OCI-M1 (cell line): ENCODE measurements around the gene ABHD16B.
"Not testable (repeated sequence)": the region's sequence is repeated elsewhere in the genome, so short reads cannot be mapped to it uniquely, and the experiment has no call there.

Experiments used
- DNase-seq: peaks from one replicate; lab custom pipeline; 2025; lab: John Stamatoyannopoulos, UW

Gene ABHD16B

DNA sequence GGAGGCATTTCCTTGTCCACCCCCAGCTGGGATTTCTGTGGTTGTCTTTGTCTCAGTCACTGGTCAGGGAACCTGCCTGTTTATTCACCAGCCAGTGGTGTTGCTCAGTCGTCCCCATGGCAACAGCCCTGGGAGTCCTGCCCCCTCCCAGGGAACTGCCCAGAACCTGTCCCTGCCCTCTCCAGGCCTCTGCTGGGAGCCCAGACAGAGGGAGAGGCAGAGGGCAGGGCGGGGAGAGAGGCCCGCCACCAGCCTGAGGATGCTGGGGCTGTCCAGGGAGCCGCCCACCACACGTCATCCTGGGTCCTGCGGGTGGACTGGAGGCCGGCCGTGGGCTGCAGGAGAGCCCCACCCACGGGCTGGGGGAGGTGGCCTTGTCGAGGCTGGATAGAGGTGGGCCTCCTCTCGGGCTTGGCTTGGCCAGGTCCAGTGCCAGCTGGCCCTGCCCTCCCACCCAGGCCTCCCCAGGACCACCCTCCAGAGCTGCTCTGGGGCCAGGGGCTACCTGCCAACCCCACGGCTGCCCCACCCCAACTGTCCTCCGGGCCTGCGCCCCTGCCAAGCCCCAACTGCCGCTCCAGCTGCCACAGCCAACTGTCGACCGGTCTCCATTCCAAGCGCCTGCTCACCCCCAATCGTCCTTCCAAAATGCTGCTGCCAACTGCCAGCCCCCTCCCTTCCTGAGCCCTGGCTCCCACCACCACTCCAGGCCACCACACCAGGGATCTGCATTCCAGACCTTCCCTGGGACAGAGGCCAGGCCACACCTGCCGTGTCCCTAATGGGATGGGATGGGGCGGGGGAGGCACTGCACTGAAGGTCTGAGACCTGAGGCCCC, 26.1 kb upstream of the ABHD16B start:
- DNase-seq: peak; percentile 66

DNA sequence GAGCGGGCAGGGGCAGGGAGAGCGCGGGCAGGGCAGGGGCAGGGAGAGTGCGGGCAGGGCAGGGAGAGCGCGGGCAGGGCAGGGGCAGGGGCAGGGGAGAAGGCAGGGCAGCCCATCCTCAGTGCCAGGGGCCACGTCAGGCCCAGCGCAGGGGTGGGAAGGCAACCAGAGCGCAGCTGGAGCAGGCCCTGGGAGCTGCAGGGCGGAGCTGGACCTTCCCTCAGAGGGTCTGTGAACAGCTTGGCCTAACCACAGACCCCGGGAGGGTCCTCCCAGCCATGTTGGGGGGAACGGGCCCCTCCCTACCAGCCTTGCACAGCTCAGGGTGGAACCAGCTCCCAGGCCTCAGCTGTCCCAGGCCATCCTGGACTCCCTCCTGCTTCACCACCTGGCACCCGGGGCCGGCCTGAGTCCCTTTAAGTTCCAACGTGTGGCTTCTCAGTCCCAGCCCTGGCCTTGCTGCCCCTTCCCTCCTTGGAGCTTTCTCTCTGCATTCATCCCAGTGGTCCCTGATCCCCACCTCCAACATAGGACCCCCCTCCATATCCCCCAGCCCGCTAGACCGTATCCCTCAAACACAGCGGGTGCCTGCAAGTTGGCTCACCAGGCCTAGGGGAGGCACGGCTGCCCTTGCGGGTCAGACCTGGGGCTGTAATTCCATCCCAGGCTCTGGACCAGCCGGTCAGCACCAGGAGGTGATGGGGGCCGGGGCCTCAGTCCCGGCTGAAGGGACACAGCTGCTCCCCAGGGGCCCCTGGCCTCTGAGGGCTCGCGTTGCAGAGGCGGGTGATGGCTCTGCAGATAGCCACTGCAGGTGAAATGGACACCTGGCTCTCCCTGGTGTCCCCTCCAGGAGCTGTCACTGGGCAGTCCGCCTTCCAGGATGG, 24.6 kb upstream of the ABHD16B start:
- DNase-seq: no peak

DNA sequence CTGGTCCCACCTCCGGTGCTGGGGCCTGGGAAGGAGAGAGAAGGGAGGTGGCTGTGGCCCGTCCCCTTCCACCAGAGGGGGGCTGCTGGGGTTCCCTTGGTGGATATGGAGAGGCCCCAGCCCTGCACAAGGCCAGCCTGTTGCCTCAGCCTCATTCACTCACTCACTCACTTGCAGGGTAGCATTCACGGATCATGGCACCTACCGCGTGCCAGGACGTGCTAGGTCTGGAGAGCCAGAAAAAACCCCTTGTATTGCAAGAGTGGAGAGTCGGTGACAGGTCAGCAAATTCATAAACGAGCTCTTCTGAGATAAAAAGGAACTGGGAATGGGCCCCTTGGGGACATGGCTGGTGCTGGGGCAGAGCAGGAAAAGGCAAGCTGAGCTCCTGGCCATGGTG, 23.8 kb upstream of the ABHD16B start:
- DNase-seq: no peak

DNA sequence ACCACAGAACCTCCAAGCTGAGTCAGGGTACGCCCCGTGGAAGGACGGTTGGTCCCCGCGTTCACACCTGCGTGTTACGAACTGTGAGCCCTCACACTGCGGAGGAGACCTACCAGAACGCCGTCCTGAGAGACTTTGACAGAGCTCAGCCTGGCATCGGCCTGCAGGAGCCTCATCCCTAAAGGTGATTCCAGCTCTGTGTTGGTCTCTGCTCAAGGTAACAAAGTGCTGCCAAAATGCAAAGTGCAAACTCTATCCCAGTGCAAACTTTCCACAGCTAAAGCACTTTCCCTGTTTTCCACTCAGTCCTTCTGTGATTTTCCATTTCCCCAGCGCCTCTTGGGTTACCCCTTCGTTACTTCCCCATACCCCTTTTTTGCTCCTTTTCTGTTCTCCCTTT, 21.7 kb upstream of the ABHD16B start:
- DNase-seq: no peak

DNA sequence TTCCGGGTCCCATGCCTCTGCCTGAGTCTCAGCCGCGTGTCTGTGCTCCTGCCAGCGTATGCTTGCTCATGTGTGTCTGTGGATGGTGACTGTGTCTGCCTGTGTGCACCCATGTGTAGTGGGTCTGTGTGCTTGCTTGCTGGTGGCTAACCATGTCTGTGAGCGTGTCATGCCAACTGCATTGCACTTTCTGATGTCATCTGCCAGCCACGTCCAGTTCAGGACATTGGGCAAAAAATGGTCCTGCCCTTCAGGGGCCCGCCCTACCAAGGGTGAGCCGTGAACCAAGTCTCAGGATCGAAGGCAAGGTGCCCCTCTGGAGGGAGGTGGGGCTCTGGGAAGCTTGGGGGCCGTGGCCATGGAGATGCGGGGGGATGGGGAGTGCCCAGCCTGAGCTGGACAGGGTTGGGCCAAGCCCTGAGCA, 20.9 kb upstream of the ABHD16B start:
- no peak for DNase-seq

DNA sequence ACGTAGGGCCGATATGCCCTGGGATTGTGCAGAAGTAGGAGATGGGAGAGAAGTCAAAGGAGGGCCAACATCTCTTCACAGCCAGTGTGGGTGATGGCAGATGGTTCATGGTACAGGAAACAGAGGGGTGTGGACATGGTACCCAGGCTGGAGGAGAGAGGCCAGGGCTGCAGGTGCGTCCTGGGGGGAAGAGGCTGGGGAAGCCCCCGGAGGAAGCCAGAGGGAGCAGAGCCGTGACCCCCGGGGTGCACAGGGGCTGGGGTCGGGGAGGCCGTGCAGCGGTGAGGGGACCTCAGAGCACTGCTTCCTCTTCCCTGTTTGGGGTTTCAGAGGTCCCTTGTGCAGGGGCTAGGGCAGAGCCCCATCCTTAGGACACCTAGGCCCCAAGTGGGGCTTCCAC, 19.0 kb upstream of the ABHD16B start:
- no peak for DNase-seq

DNA sequence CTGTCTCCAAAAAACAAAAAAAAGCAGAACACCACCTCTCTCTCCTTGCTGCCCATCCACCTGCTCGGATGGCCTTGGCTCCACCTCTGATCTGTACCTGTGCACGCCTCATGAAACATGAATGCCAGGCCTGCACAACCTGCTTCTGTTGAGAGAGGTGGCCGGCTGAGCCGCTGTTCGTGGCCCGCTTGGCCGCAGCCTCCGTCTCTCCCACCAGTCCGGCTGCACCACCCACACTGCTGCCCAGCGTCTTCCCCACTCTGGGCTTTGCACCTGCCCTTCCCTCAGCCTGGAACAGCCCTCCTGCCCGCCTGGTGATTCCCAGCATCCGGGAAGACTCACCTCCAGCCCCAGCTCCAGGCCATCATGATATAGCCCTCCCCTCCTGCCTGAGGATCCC, 18.1 kb upstream of the ABHD16B start:
- no peak for DNase-seq

DNA sequence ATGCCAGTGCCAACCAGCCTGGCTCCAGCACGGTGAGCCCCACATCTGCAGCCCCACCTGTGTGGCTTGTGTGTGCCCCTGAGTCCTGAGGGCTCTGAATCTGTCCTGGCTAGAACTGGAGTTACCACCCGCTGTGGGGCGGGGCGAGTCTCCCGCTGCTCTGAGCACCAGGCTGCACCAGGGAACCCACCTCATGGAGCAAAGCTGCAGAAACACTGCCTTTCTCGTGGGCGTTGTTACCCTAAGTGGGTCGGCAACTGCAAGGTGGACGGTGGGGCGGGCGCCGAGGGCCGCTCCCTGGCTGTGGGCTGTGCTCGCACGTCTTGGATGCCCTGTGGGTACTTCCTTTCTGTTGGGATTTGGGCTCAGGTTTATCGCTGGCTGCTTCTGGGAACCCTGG, 17.5 kb upstream of the ABHD16B start:
- DNase-seq: no peak

DNA sequence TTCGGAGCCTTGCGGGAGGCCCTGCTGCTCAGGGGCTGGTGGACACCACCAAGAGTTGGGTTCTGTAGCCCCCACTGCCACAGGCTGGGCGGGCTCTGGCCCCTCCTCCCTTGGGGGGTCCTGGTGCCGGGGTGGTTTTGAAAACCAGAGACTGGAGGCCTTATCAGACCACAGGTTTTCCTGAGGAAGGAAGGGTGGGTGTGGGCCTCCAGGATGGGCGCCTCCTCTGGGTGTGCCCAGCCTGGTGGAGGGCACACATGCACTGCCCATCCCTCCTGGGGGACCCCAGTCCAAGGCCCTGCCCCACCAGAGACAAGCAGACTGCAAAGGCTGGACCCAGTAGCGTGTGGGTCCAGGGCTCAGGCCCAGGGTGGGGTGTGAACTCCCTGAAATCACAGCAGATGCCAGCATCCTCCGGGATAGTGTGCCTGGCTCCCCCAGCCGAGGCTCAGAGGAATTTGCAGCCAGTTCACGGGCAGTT, 16.7 kb upstream of the ABHD16B start:
- no peak for DNase-seq

DNA sequence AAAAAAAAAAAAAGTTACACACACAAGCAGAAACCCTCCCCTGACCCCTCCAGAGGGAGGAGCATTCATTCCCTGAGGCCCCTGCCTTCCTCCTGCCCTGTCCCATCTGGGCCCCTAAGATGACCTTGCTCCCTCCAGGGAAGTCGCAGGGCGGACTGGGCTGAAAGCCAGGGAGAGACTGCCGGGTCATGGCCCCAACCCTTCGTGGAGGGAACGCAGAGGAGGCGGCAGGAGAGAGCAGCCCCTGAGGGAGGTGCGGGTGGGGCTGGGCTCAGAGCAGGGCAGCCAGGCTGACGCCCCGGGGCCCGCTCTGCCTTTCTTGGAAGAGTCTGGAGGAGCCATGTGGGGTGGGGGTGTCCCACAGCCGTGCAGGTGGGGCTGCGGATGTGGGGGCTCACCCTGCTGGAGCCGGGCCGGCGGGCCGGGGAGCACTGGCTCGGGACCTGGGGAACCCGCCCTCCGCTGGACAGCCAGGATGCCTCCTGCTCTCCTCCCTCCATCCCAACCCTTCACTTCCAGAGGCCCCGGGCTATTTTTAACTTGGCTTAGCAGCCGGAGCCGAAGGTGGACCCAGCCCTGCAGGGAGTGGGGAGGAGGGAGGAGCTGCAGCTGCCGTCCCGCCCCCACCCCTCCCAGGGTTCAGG, 15.0 kb upstream of the ABHD16B start:
- DNase-seq: peak; percentile 27

DNA sequence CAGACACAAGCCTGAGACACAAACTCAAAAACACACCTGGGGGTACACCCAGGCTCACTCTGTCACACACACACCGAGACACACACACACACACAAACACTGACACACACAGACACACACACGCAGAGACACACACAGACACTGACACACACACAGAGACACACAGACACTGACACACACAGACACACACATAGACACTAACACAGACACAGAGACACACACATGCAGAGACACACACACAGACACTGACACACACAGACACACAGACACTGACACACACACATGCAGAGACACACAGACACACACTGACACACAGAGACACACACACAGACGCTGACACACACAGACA, 14.4 kb upstream of the ABHD16B start:
- DNase-seq: no peak

DNA sequence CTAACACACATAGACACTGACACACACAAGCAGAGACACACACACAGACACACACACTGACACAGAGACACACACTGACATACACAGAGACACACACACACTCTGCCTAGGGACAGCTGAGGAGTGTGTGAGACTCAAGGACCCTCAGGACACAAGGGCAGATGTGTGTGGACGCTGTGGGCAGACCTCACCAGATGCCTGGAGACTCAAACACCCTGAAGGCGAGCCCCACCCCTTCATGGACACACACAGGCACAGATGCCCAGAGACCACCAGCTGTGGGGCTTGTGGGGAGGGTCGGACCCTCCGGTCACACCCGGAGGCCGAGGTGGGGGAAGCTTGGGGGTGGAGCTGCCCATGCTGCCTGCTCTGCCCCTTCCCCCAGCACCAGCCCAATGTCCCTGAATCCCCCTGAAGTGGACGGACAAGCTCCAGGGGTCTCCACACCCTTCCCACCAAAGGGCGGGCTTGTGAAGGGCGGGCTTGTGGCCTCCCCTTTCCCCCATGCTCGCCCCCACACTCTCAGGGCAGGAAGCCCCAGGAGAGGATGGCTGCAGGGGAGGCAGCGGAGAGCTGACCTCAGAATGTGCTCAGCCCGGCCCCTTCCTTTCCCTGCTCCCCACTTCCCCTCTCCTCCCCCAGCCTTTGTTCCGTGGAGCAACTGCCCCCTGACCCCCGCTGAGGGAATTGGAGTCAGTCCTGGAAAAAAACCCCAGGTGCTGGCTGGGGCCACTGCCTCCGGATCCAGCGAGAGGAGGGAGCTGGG, 13.9 kb upstream of the ABHD16B start:
- DNase-seq: no peak

DNA sequence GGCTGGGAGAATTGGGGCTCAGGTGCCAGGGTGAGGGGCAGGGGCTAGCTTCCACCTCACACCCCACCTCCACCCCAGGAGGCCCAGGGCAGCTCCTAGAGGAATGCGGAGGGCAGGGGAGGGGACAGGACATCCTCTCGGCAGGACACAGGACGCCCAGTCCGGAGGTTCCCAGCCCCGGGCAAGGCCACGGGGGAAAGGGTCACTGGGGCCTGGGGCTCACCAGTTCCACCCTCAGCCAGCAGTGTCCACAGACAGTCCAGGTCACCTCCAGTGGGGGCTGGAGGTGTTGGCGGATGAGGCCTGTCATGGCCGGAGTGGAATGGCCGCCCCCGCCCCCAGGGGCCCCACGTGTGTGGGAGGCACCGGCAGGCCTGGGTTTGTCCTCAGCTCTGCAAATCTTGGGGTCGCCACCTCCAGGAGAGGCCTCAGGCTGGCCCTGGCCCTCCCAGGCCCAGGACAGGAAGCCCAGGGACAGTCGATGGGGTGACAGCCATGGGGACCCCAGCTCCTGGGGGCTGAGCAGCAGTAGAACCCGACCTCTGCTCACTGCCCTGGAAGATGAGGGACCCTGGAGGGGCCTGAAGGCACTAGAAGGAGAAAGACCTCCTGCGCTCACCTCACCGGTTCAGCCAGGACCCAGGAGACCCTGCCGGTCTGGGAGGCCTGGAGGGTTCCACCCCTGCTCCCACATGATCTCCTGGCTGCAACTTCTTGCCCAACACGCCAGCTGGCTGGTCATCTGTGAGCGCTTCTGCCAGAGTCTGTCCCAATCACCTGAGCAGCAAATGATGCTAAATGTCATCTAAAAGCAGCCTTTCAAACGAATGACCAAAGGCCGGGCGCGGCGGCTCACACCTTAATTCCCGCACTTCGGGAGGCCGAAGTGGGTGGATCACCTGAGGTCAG, 13.0 kb upstream of the ABHD16B start:
- DNase-seq: no peak

DNA sequence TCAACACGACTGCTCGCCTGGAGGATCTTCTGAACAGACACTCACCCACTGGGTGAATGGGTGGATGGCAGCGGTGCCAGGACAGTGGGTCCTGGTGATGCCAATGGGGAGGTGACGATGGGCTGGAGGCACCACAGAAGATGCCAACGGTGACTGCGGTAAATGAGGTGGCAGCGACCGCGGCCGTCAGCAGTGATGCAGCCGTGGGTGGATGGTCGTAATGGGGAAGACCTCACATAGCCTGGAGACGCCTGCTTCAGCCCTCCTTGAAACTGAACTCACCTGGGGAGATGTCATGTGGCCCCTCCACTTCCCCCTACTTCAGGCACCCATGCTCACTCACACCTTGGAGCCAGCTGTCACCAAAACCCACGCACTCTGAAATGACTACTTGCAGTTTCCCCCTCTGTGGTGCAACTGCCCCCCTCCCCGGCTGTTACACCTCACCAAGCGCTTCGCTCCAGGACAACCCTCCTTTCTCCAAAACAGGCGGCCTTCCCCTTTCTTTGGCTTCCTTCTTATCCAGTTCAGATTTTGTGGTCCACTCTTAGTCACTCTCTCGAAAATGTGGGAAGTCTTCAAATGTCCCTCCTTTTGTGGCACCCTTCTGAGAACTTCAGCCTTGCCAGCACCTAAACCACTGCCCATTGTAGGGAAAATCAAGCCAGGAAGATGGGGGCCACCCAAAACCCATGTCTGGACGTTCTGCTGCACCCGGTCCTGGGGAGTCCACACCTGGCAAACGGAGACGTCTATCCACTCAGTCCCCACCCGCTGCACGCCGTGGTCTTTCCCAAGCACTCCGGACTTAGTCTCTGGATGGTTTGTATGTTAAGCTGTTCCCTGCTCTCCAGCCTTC, 10.4 kb upstream of the ABHD16B start:
- DNase-seq: no peak

DNA sequence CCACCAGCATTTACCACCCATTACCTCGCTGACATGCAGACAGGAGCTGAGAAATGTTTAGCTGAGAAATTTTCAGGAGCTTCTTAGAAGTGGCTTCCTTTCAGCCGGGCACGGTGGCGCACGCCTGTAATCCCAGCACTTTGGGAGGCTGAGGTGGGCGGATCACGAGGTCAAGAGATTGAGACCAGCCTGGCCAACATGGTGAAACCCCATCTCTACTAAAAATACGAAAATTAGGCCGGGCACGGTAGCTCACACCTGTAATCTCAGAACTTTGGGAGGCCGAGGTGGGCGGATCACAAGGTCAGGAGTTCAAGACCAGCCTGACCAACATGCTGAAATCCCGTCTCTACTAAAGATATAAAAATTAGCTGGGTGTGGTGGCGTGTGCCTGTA, 9.8 kb upstream of the ABHD16B start:
- not testable (repeated sequence) for DNase-seq

DNA sequence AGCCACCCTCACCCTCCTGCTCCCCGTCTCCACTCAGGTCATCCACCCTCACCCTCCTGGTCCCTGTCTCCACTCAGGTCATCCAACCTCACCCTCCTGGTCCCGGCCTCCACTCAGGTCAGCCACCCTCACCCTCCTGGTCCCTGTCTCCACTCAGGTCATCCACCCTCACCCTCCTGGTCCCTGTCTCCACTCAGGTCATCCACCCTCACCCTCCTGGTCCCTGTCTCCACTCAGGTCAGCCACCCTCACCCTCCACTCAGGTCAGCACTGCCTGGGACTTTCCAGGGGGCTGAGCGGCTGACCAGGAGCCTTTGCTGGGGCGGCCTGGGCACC, 7.6 kb upstream of the ABHD16B start:
- not testable (repeated sequence) for DNase-seq

DNA sequence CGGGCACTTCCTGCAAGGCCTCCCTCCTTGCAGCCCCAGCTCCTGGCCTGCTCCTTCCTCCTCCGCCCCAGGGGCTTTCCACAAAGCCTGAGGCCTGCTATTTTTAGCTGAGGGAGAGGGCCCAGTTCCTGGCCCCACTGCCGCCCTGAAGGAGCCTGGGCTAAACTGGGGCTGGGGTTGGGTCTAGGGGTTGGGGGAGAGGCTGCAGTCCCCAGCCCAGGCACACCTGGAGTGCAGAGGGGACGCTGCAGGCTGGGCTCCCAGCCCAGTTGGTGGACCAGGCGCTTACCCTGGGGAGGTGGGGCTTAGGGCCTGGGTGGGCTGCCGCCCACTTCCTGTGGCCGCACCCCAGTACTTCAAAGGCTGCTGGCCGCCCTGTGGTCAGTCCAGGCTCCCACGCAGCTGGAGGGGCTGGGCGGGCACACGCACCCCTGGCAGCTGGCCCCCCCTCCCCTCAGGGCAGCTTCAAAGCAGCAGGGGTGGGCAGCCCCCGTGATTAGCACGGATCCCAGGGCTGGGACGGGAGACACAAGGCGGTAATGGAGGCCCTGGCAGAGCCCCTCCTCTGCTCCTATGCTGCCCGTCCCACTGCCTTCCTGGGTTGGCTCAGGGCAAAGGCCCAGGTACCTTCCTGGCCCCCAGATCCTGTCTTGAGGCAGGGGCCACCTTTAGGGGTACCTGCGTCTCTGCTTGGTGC, 7.1 kb upstream of the ABHD16B start:
- DNase-seq: no peak

DNA sequence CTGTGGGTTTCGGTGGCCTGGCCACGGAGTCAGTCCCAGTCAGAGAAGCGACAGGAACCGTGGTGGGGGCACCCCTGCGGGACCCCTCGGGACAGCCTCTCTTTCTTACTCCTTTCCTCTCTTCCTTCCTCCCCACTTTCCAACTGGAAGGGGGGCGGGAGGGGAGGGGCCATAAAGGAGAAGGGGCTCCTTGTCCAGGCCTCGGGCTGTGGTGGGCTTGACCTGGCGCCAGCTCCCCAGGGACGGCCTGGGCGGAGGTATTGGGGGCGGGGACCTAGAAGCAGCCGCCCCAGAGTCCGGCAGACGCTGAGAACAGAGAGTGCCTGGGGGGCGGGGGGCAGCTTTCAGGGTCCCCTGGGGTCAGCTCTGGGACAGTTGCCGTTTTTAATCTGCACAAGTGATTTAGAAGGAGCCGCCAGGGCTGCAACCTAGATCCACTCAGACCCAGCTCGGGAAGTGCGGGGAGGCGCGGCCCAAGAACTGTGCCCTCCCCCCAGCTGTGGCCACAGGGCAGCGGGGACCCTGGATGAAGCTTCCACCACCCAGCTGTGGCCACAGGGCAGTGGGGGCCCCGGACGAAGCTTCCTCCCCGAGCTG, 6.4 kb upstream of the ABHD16B start:
- DNase-seq: no peak
